CD4-positive, alpha-beta T cell treated with Interleukin-17A for 4 hours (primary cell): ENCODE measurements around the gene ADSL.
"Not testable (repeated sequence)": the region's sequence is repeated elsewhere in the genome, so short reads cannot be mapped to it uniquely, and the experiment has no call there.

ENCODE experiments used
- DNase-seq: peaks from one replicate; pipeline ENCODE4 v3.0.0-alpha.2; 2020; ENCODE audit warnings: mixed read lengths

ADSL gene

DNA sequence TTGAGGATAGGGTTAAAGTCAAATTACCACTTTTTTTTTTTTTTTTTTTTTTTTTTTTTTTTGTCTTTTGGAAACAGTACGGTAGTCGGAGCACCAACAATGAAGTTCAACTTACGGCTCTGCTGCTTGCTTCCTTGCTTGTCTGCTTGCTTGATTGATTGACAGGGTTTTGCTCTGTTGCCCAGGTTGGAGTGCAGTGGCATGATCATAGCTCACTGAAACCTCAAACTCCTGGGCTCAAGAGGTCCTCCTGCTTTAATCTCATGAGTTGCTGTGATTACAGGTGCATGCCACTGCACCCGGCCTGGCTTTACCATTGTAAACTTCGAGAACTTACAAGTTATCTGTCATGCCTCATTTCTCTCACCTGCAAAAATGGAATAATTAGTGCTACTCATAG lies 29.8 kb downstream of the ADSL start:
- DNase-seq: no peak

DNA sequence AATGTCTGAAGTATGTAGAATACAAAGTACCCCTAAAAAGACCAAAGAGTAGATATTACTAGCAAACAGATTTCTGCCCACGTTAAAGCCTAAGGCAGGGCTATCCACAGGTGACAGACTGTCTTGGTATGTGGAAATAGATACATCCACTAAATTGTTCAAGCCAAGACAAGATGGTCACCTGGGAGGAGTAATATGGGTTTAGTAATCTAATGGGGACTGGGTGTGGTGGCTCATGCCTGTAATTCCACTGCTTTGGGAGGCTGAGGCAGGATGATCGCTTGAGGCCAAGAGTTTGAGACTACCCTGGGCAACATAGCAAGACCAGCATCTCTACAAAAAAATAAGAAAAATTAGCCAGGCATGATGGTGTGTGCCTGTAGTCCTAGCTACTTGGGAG lies 31.6 kb downstream of the ADSL start:
- DNase-seq: no peak

DNA sequence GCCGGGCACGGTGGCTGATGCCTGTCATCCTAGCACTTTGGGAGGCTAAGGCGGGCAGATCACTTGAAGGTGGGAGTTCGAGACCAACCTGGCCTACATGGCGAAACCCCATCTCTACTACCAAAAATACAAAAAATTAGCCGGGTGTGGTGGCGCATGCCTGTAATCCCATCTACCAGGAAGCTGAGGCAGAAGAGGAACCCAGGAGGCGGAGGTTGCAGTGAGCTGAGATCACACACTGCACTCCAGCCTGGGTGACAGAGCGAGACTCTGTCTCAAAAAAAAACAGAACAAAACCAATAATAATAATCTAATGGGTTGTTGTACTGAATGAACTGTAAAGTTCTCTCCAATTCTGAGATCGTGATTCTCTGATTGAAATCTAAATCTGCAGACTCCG lies 32.1 kb downstream of the ADSL start:
- not testable (repeated sequence) for DNase-seq

DNA sequence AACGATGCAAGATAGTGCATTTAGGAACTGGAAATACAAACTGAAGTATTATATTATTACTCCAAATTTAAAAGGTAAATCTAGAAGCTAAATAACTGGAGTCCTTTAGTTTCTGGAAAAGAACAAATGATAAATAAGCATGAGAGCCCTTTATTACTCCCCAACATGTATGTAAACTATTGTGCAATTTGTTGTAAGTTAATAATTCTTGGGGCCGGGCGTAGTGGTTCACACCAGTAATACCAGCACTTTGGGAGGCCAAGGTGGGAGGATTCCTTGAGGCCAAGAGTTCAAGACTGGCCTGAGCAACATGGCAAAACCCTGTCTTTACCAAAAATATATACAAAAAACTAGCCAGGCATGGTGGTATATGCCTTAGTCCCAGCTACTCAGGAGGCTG lies 35.2 kb downstream of the ADSL start:
- no peak for DNase-seq

DNA sequence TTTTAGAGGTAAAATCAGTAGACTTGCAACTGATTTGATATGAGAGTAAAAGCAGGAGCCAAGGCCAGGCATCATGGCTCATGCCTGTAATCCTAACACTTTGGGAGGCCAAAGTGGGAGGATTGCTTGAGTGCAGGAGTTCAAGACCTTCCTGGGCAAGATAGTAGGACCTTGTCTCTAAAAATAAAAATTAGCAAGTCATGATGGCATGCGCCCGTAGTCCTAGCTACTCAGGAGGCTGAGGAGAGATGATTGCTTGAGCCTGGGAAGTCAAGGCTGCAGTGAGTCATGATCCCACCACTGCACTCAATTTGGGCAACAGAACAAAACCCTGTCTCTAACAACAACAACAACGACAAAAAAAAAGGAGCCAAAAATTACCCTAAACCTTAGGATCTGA lies 37.6 kb downstream of the ADSL start:
- DNase-seq: no peak

DNA sequence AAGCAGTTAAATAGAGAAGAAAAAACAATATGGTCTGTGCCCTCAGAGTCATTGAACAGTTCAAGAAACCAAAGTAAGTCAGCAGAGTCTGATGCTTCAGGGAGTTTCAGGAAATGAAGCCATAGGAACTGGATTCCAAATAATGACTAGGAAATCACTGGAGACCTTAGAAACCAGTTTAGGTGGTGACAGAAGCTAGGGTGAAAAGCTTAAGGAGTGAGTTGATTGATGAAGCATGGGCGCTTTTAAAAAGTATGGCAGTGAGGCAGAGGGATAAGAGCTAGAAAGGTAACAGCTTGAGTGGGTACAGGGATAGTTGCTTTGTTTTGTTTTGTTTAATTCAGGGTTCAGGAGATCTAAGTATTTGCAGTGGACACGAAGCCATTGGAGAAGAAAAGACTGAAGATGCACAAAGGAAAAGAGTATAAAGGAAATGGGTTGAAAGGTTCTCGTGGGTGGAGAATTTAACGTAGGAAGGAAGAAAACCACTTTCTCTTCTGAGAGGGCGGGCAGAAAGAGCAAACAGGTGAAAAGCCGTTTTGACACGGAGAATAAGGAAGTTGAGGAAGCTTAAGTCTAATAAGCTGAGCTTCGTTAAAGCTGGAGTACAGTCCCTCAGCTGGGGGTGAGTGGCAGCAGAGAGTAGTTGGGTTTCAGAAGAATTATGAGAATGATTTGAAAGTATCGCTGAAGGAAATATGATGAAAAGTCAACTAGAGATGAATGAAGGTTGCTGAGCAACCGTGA lies 38.9 kb downstream of the ADSL start:
- DNase-seq: peak; percentile 56

DNA sequence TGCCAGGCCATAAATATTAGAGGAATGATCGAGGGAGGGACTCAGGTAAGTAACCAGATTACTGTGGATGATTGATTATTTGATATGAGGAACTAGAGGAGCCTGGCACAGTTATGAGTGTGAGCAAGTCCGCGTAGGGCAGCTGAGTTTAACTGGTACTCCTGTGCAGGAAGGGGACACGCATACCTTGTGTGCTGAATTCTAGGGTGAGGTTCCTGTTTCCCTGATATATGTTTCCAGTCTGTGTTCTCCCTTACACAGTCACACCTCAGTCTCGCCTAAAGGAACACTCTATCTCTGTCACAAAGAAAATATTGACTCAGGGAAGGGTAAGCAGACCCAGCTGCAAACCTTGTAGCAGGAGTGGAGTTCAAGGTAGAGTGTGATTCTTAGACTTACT lies 41.4 kb downstream of the ADSL start:
- DNase-seq: no peak

DNA sequence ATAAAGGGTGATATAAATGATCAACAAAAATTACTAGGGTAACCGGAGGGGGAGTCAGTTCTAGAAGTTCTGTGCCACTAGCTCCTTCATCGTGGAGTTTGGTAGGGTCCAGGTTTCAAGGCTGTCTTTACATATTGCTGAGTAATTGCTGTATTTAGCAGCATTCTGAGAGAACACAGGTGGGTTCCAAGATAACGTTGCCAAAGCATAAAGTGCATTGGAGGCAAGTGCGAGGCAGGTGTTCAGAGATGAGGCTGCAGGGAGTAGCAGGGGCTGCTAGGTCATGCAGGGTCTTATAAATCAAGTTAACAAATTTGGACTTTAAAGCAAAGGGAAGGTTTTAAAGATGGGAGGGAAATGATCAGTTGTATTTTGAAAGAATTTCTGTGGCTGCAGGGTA lies 41.9 kb downstream of the ADSL start:
- DNase-seq: no peak

DNA sequence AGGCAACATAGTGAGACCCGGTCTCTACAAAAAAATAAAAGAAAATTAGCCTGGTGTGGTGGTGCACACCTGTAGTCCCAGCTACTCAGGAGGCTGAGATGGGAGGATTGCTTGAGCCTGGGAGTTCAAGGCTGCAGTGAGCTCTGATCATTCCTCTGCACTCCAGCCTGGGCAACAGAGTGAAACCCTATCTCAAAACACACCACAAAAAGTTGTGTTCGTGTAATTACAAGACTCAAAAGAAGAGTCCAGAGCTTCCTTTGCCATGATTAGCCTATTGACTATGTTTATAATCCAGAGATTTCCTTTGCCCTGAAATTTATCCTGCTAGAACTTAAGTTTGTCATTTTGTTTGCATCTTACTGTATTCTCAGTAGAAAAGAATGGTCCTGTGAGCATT lies 45.1 kb downstream of the ADSL start:
- no peak for DNase-seq

DNA sequence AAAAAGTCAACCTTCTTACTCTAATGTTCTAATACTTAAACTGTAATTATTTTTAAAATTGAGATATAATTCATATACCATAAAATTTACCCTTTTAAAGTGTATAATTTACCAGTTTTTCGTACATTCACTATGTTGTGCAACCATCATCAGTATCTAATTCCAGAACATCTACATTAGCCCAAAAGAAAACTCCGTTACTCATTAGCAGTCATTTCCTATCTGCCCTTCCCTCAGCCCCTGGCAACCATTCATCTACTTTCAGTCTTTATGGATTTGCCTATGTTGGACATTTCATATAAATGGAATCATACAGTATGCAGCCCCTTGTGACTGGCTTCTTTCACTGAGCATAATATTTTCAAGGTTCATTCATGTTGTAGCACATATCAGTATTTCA lies 46.3 kb downstream of the ADSL start:
- no peak for DNase-seq

DNA sequence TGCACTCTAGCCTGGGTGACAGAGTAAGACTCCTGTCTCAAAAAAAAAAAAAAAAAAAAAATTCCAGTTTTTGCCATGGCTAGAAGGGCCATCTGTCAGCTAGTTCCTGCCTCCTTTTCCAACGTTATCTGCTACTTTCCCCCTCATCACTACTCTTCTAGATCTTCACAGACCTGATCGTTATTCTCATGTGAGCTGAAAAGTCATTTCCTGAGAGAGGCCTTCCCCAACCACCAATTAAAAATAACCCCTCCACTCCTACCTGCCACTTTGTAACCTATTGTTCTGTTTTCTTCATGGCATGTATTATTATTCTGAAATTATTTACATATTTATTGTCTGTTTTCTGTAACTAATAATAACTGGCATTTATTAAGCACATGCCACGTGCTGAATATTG lies 48.3 kb downstream of the ADSL start:
- DNase-seq: no peak

DNA sequence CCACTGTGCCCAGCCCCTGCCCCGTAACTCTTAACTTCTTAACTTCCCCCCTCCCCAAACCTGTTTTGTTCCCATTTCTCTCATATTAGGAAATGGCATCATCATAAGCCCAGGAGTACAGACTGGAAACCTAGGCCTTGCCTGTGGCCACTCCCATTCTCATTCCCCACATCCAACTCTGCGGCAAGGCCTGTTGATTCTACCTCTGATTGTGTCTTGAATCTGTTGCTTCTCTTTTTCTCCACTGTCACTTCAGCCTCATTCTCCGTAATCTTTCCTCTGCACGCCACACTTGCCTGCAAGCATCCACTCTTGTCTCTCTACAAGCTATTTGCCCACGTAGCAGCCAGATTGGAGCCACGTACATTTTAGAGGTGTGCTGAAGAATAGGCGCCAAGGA lies 49.3 kb downstream of the ADSL start:
- DNase-seq: no peak

DNA sequence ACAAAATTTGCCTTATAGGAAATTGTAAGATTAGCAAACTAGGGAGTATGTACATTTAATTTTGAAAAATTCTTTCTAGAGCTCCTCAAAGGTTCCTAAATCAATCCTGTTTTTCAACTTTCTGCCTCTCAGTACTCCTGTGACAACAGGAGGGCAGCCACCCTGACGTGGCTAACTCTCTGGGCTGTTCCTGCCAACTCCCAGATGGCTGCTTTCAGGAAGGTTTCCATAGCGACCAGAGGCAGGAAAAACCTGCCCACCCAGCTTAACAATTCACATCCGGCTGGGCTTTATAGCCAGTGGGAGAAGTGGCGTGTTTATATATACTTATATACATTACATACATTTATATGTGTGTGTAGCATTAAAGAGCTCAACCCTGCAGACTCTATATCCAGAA lies 50.6 kb downstream of the ADSL start:
- DNase-seq: no peak

DNA sequence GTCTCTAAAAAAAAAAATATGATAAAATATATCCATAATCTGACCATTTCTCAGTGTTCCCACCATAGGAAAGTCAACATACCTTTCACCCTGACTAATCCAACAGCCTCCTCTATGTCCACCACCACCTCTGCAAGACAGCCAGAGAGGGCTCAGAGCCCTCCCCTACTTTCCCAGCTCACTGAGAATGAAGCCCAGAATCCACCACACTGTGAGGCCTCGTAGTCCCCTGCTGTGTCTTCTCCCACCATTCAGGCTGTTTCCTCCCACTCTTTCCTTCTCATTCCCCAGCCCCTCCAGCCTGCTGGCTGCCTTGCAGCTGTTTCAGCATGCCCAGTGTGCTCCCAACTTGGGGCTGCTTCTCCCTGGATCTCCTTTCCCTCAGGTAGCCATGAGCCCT lies 51.1 kb downstream of the ADSL start:
- DNase-seq: no peak

DNA sequence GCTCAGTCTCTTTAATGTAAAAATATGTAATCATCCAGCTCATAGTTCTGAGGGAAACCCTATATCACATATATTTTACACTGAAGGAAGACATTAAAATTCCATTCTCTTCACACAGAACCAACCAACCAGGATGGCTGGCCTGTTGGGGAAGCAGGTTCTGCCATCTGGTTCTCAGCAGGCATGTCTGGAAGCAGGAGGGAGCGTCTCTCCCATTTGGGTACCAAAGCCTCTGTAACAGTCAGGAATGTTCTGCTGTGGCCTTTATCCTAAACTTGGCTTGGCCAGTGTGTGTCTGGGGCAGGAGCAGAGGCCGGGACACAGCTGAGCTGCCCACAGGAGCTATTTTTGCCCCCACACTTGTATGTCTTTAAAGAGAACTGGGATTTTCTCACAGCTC lies 53.3 kb downstream of the ADSL start:
- DNase-seq: no peak

DNA sequence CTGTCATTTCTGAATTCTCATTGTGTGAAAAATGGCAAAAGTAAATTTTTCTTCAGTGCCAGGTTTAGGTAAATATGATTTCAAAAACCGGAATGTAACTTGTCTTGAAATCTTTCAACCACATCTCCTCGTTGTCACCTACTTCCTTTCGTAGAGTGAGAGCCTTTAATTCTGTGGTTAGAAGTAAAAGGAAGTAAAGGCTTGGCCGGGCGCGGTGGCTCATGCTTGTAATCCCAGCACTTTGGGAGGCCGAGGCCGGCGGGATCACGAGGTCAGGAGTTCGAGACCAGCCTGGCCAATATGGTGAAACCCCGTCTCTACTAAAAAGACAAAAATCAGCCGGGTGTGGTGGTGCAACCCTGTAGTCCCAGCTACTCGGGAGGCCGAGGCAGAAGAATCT lies 53.9 kb downstream of the ADSL start:
- DNase-seq: peak; percentile 74

DNA sequence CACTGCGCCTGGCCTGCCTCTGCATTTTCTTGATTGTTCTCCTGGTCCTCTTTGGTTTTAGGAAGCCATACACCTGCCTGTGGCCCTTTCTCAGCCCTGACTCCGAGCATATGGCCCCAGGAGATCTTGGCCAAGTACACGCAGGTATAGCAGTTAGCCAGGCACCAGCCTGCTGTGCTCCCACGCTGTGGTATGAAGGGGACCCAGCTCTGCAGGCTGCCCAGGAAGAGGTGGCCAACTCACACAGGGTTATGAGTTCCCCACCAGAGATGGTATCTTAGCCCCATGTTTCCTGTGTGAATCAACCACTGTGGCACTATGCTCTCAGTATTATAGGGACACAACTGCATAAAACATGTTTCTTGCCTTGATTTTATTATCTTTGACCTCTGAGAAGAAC lies 55.2 kb downstream of the ADSL start:
- DNase-seq: peak; percentile 74

DNA sequence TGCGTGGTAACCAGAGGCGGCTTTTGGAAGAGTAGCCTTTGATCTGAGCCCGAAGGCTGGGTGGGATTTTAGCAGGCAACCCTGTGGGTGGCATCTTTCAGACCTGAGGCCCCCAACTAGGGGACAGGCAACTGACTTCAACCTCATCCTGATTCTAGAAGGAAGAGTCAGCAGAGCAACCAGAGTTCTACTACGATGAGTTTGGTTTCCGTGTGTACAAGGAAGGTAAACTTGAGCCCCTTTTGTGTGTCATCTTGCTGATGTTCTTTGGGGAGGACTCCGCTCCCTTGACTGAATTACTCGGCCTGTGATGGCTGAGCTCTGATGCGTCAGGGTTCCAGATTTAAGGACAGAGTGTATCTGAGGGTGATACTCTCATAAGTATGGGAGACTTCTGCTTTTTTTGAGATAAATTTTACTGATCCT lies 55.7 kb downstream of the ADSL start:
- DNase-seq: peak; percentile 29

DNA sequence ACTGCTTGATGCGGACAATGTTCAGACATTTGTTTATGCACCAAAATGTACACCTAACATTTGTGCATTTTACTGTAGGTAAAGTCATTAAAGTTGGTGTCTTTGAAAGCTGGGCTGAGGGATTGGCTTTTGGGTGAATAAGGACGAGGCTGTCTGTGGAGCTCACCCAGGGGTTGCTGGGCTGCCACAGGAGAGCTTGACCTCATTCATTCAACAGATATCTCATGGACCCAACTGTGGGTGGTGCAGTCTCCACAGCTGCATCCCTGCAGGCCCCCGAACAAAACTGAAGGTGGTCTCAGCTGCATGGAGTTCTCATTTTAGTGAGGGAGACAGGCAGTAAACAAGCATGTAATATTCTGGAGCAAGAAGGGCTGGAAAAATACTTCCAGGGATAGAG lies 56.8 kb downstream of the ADSL start:
- no peak for DNase-seq

DNA sequence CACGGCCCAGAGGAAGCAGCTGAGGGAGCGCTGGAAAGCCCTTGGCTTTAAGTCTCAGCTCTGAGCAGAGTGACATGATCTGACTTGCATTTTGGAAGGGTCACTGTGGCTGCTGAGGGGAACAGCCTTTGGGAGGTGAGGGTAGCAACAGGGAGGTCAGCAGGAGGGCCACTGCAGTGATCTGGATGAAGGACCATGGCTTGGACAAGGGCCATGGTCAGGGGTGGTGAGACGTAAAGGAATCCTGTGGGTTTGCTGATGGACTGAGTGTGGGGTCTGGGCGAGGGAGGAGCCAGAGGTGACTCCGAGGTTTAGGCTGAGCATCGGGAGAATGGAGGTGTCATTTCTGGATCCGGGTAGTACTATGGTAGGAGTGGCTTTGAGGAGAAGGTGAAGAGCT lies 57.4 kb downstream of the ADSL start:
- no peak for DNase-seq

DNA sequence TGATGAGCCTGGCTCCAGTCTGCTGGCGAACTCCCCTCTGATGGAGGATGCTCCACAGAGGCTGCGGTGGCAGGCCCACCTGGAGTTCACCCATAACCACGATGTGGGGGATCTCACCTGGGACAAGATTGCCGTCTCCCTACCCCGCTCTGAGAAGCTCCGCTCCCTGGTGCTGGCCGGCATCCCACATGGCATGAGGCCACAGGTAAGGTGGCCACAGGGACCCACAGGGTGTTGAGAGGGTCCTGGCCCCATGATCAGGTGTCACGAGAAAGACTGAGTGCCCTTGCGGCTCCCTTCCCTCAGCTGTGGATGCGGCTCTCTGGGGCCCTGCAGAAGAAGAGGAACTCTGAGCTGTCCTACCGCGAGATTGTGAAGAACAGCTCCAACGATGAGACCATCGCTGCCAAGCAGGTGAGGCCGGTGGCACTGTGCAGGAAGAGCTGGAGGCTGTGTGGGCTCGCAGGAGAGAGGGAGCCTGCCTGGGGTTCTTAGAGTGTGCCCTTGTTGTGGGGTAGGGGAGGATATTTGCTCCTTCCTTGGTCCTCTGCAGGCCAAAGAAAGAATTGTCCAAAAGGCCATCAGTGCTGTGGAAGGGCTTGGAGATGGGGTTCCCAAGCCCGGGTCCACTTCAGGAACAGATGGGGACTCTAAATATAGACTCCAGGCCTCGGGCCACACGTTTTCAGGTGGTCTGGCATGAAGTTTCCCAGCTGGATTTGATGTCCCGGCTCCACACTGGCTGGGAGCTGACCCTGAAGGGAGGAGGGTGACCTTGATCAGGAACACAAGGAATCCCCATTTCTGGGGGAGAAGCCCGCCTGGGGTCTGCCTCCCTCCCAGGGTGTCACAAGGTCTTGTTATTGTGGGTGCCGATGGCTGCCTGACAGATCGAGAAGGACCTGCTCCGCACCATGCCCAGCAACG lies 58.2 kb downstream of the ADSL start:
- no peak for DNase-seq

DNA sequence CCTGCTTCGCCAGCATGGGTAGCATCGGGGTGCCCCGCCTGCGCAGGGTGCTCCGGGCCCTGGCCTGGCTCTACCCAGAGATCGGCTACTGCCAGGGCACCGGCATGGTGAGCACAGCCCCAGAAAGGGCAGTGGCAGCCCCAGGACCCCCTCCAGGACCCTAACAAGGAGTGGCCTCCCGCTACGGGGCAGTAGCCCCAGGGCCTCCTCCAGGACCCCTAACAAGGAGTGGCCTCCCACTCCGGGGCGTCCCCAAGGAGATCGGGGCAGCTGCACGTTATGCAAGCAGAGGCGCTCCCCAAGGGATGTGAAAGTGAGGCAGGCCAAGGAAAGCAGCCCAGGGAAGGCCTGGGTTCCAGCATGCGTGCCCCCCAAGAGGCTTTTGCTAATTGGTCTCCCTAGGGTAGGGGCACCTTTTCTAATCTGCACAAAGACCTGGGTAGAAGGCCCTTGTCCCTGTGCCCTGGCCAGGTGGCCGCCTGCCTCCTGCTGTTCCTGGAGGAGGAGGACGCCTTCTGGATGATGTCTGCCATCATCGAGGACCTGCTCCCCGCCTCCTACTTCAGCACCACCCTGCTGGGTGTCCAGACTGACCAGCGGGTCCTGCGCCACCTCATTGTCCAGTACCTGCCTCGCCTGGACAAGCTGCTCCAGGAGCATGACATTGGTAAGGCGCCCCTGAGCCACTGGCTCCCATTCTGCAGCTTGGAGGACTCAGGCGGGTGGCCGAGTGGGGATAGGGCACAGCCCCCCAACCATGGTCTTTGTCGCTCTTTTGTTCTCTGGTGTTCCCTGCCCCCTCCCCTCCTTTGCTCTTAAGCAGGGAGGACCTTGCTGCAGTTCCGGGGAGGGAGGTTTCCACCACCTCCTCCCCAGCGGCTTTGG lies 59.1 kb downstream of the ADSL start:
- no peak for DNase-seq
